Activated naive CD4-positive, alpha-beta T cell treated with anti-CD3 and anti-CD28 coated beads for 36 hours (primary cell): Measurements from ENCODE around the gene CCDC122. TPM values are rescaled to one million over a fixed set of nuclear protein-coding genes. Genes with fewer than 3 reads are reported as not detected.

Experiments
- CTCF ChIA-PET: fragments of 350-600 bp; sonication (Branson Sonifier 250); formaldehyde crosslinking; loops from one replicate; lab custom pipeline; 2021; ENCODE audit warnings: antibody characterized with exemption; lab: Charles Lee
- DNase-seq: peaks from one replicate; pipeline ENCODE4 v3.0.0-alpha.2; 2020
- H3K27ac Mint-ChIP-seq: one replicate; pipeline ENCODE4 v1.8.0; 2021; ENCODE audit warnings: mild to moderate bottlenecking, mixed read lengths
- H3K27me3 Mint-ChIP-seq: one replicate; pipeline ENCODE4 v1.8.0; 2021; ENCODE audit warnings: low read depth, mixed read lengths
- H3K36me3 Mint-ChIP-seq: one replicate; pipeline ENCODE4 v1.8.0; 2021; ENCODE audit warnings: low read depth, mixed read lengths
- H3K4me1 Mint-ChIP-seq: one replicate; pipeline ENCODE4 v1.8.0; 2021; ENCODE audit warnings: low read depth, mixed read lengths
- H3K4me3 Mint-ChIP-seq: one replicate; pipeline ENCODE4 v1.8.0; 2021; ENCODE audit warnings: mild to moderate bottlenecking, moderate library complexity, mixed read lengths
- H3K9me3 Mint-ChIP-seq: one replicate; pipeline ENCODE4 v1.8.0; 2021; ENCODE audit warnings: mixed read lengths
- intact Hi-C: fragments of 100-400 bp; cut with micrococcal nuclease; formaldehyde crosslinking; loops from one replicate; pipeline ENCODE4 v1.15.1; 2023
- total RNA-seq, 2 experiments: library from RNA; stranded (reverse); gene quantifications; one replicate each; pipeline ENCODE4 v1.2.3, GENCODE V29; 2021

CCDC122 gene
- total RNA-seq: 1 to 10 TPM; 2.1 to 2.2 TPM

- H3K27ac Mint-ChIP-seq: peak within 1 kb of the TSS; percentile 83
- H3K36me3 Mint-ChIP-seq: peaks cover 4% of the 10 kb centered on the region
- H3K4me3 Mint-ChIP-seq: peak within 1 kb of the TSS; percentile 88
- intact Hi-C loops: loop anchor here (1.0 to 10.0 kb wide), 4 partner anchors 263 to 887 kb away; partner anchors contain the start of gene EPSTI1
- peaks cover 23% of the 10 kb centered on the region for H3K4me1 Mint-ChIP-seq
- H3K9me3 Mint-ChIP-seq: no peaks in the 10 kb centered on the region
- CTCF ChIA-PET: interaction anchor here (1.3 to 1.4 kb wide), 2 partner anchors 62 to 558 kb away, joined by 3 read pairs; no protein-coding TSS in a partner anchor
- DNase-seq: peak; percentile 86
- peaks cover 12% of the 10 kb centered on the region for H3K27me3 Mint-ChIP-seq
Measured at GRCh38 chr13:43878892-43879754, at the start of gene CCDC122. TSS of gene CCDC122 (minus strand) at chr13:43879740. CDS start at chr13:43869376, 10,364 bp downstream.

- DNase-seq: no peak
- intact Hi-C loops: no loop called here
- no peak overlapping the region for H3K27ac Mint-ChIP-seq
Measured at GRCh38 chr13:43924549-43925245, 45.2 kb upstream of the CCDC122 start.

GRCh38 chr13:43920965-43921674 is 41.6 kb upstream of the CCDC122 start:
- Mint-ChIP-seq H3K36me3 (no peaks in the 10 kb centered on the region), H3K4me3 (no peak overlapping the region), H3K27me3 (peaks cover 9% of the 10 kb centered on the region), H3K4me1 (no peaks in the 10 kb centered on the region), H3K27ac (no peak overlapping the region), H3K9me3 (no peaks in the 10 kb centered on the region)
- CTCF ChIA-PET: interaction anchor here (0.8 kb wide), 1 partner anchor 16 kb away, joined by 3 read pairs; no protein-coding TSS in a partner anchor
- DNase-seq: no peak
- intact Hi-C loops: no loop called here

More at GRCh38 chr13:43924549-43925245, 45.2 kb upstream of the CCDC122 start:
- Mint-ChIP-seq H3K27me3 (peaks cover 9% of the 10 kb centered on the region), H3K4me1 (no peaks in the 10 kb centered on the region), H3K36me3 (no peaks in the 10 kb centered on the region), H3K9me3 (no peaks in the 10 kb centered on the region), H3K4me3 (no peak overlapping the region)
- CTCF ChIA-PET: interaction anchor here (1.1 kb wide), 1 partner anchor 16 kb away, joined by 5 read pairs; no protein-coding TSS in a partner anchor

GRCh38 chr13:43918636-43919035 is 39.1 kb upstream of the CCDC122 start:
- no peak overlapping the region for H3K4me3 Mint-ChIP-seq
- H3K27me3 Mint-ChIP-seq: peaks cover 3% of the 10 kb centered on the region
- CTCF ChIA-PET: interaction anchor here (1.1 kb wide), 1 partner anchor 13 kb away, joined by 4 read pairs; no protein-coding TSS in a partner anchor
- H3K36me3 Mint-ChIP-seq: no peaks in the 10 kb centered on the region
- intact Hi-C loops: no loop called here
- DNase-seq: no peak
- H3K9me3 Mint-ChIP-seq: no peaks in the 10 kb centered on the region
- no peak overlapping the region for H3K27ac Mint-ChIP-seq
- H3K4me1 Mint-ChIP-seq: no peaks in the 10 kb centered on the region

GRCh38 chr13:43916828-43917227 is 37.3 kb upstream of the CCDC122 start:
- Mint-ChIP-seq H3K4me3 (no peak overlapping the region), H3K9me3 (no peaks in the 10 kb centered on the region), H3K27me3 (peaks cover 6% of the 10 kb centered on the region), H3K27ac (no peak overlapping the region), H3K4me1 (no peaks in the 10 kb centered on the region), H3K36me3 (no peaks in the 10 kb centered on the region)
- DNase-seq: no peak
- CTCF ChIA-PET: no interaction called here
- intact Hi-C loops: no loop called here

GRCh38 chr13:43915451-43915850 is 35.9 kb upstream of the CCDC122 start:
- H3K4me3 Mint-ChIP-seq: no peak overlapping the region
- H3K36me3 Mint-ChIP-seq: no peaks in the 10 kb centered on the region
- no peak overlapping the region for H3K27ac Mint-ChIP-seq
- CTCF ChIA-PET: no interaction called here
- intact Hi-C loops: no loop called here
- DNase-seq: no peak
- H3K27me3 Mint-ChIP-seq: peaks cover 3% of the 10 kb centered on the region
- H3K9me3 Mint-ChIP-seq: no peaks in the 10 kb centered on the region
- H3K4me1 Mint-ChIP-seq: no peaks in the 10 kb centered on the region

- no peak overlapping the region for H3K4me3 Mint-ChIP-seq
- no peaks in the 10 kb centered on the region for H3K36me3 Mint-ChIP-seq
- no peak overlapping the region for H3K27ac Mint-ChIP-seq
- intact Hi-C loops: no loop called here
- peaks cover 7% of the 10 kb centered on the region for H3K4me1 Mint-ChIP-seq
- H3K27me3 Mint-ChIP-seq: peaks cover 8% of the 10 kb centered on the region
- H3K9me3 Mint-ChIP-seq: no peaks in the 10 kb centered on the region
- CTCF ChIA-PET: no interaction called here
- DNase-seq: no peak
Measured at GRCh38 chr13:43911871-43912270, 32.3 kb upstream of the CCDC122 start.

- peaks cover 11% of the 10 kb centered on the region for H3K27me3 Mint-ChIP-seq
- no peak overlapping the region for H3K4me3 Mint-ChIP-seq
- peaks cover 7% of the 10 kb centered on the region for H3K4me1 Mint-ChIP-seq
- intact Hi-C loops: no loop called here
- CTCF ChIA-PET: interaction anchor here (7.8 kb wide), 1 partner anchor 526 kb away, joined by 113 read pairs; no protein-coding TSS in a partner anchor
- no peaks in the 10 kb centered on the region for H3K36me3 Mint-ChIP-seq
- no peak for DNase-seq
- H3K27ac Mint-ChIP-seq: no peak overlapping the region
- no peaks in the 10 kb centered on the region for H3K9me3 Mint-ChIP-seq
Measured at GRCh38 chr13:43911278-43911677, 31.7 kb upstream of the CCDC122 start.

- peaks cover 13% of the 10 kb centered on the region for H3K27me3 Mint-ChIP-seq
- H3K4me3 Mint-ChIP-seq: no peak overlapping the region
- H3K36me3 Mint-ChIP-seq: no peaks in the 10 kb centered on the region
- CTCF ChIA-PET: interaction anchor here (7.8 kb wide), 1 partner anchor 527 kb away, joined by 113 read pairs; no protein-coding TSS in a partner anchor
- peaks cover 7% of the 10 kb centered on the region for H3K4me1 Mint-ChIP-seq
- no peaks in the 10 kb centered on the region for H3K9me3 Mint-ChIP-seq
- no peak for DNase-seq
- intact Hi-C loops: no loop called here
- H3K27ac Mint-ChIP-seq: no peak overlapping the region
Measured at GRCh38 chr13:43910856-43911255, 31.3 kb upstream of the CCDC122 start.

- DNase-seq: peak; percentile 5
- Mint-ChIP-seq H3K36me3 (no peaks in the 10 kb centered on the region), H3K27ac (no peak overlapping the region), H3K4me3 (no peak overlapping the region), H3K9me3 (no peaks in the 10 kb centered on the region), H3K27me3 (peaks cover 17% of the 10 kb centered on the region), H3K4me1 (peaks cover 7% of the 10 kb centered on the region)
- CTCF ChIA-PET: interaction anchor here (0.6 to 7.8 kb wide), 29 partner anchors 9 to 1257 kb away, joined by 3 to 113 read pairs (median 4); no protein-coding TSS in a partner anchor
- intact Hi-C loops: loop anchor here (1.0 to 10.0 kb wide), 7 partner anchors 234 to 1066 kb away; no protein-coding TSS in a partner anchor
Measured at GRCh38 chr13:43908156-43909126, 28.9 kb upstream of the CCDC122 start.
